Stimulated activated CD8-positive, alpha-beta memory T cell treated with anti-CD3 and anti-CD28 coated beads, Interleukin-15, amount 100 ng/mL, for 4 hours (primary cell): Measurements from ENCODE around the gene PDSS2.
"Not testable (repeated sequence)": the region's sequence is repeated elsewhere in the genome, so short reads cannot be mapped to it uniquely, and the experiment has no call there.

Source experiments
- DNase-seq, 2 donors: peaks; one replicate each; pipeline ENCODE4 v3.0.0-alpha.2; 2020; ENCODE audit warnings: low read depth in 2 of 2

Gene PDSS2

GRCh38 chr6:107118540-107118939 is 340.8 kb downstream of the PDSS2 start:
- DNase-seq = not testable (repeated sequence)

- DNase-seq = no peak
Measured at GRCh38 chr6:107116931-107117330, 342.4 kb downstream of the PDSS2 start.

GRCh38 chr6:107116328-107116892 is 343.0 kb downstream of the PDSS2 start:
- DNase-seq = no peak

GRCh38 chr6:107115695-107116327 is 343.6 kb downstream of the PDSS2 start:
- peak in 1 of 2 donors; percentile 13 for DNase-seq

GRCh38 chr6:107114926-107115694 is 344.3 kb downstream of the PDSS2 start, which contains the start of gene BEND3:
TSS of gene BEND3 (minus strand) at chr6:107115515. CDS start at chr6:107099285, 16,230 bp downstream.
- DNase-seq = peak; percentile 52 to 61

- peak in 1 of 2 donors; percentile 47 for DNase-seq
Measured at GRCh38 chr6:107114213-107114925, 345.0 kb downstream of the PDSS2 start.

- no peak for DNase-seq
Measured at GRCh38 chr6:107110200-107110599, 349.2 kb downstream of the PDSS2 start.

GRCh38 chr6:107108201-107108890 is 351.0 kb downstream of the PDSS2 start:
- no peak for DNase-seq

GRCh38 chr6:107107791-107108190 is 351.6 kb downstream of the PDSS2 start:
- DNase-seq = no peak

- no peak for DNase-seq
Measured at GRCh38 chr6:107106165-107106564, 353.2 kb downstream of the PDSS2 start.

- DNase-seq = no peak
Measured at GRCh38 chr6:107105511-107106116, 353.8 kb downstream of the PDSS2 start.

- no peak for DNase-seq
Measured at GRCh38 chr6:107103082-107103481, 356.3 kb downstream of the PDSS2 start.
